K562 (cell line): ENCODE data around the gene CTSL. TPM values are rescaled to one million over a fixed set of nuclear protein-coding genes. Genes with fewer than 3 reads are reported as not detected.

Source experiments
- ATF1 ChIP-seq, 2 experiments: fragments of 450-650 bp in 1 of 2; IDR thresholded peaks; 2 replicates each; pipeline ENCODE4 v1.6.1; 2016; ENCODE audit warnings: missing compliant biosample characterization in 1 of 2, missing genetic modification characterization in 1 of 2
- BHLHE40 ChIP-seq: IDR thresholded peaks from 2 replicates; pipeline ENCODE4 v1.6.1; 2011; ENCODE audit warnings: low read length, improper control_type of control experiment
- ESRRA ChIP-seq: fragments of 450-650 bp; IDR thresholded peaks from 2 replicates; pipeline ENCODE4 v1.6.1; 2014; ENCODE audit warnings: low read depth, mild to moderate bottlenecking, moderate library complexity, borderline replicate concordance
- GABPA ChIP-seq: fragments of 200-800 bp; sonication (Bioruptor generic); conservative IDR thresholded peaks from 2 replicates; pipeline ENCODE4 v1.6.1; 2016; ENCODE audit warnings: low read depth, missing genetic modification characterization, missing compliant biosample characterization
- MAFF ChIP-seq: IDR thresholded peaks from 2 replicates; pipeline ENCODE4 v1.6.1; 2012; ENCODE audit warnings: low read length, improper control_type of control experiment
- MTA2 ChIP-seq: fragments of 450-650 bp; IDR thresholded peaks from 2 replicates; pipeline ENCODE4 v1.6.1; 2016; ENCODE audit warnings: low read depth
- MXI1 ChIP-seq: IDR thresholded peaks from 2 replicates; pipeline ENCODE4 v1.6.1; 2011; ENCODE audit warnings: low read depth, mild to moderate bottlenecking, improper control_type of control experiment, low read length
- NBN ChIP-seq: fragments of 450-650 bp; IDR thresholded peaks from 2 replicates; pipeline ENCODE4 v1.6.1; 2016; ENCODE audit warnings: low read depth, mild to moderate bottlenecking
- NFE2 ChIP-seq: IDR thresholded peaks from 2 replicates; pipeline ENCODE4 v1.6.1; 2014; ENCODE audit warnings: antibody characterized with exemption, low read depth
- PHF21A ChIP-seq: fragments of 450-650 bp; IDR thresholded peaks from 2 replicates; pipeline ENCODE4 v1.6.1; 2017; ENCODE audit warnings: low read depth, borderline replicate concordance
- SUPT5H ChIP-seq: fragments of 450-650 bp; IDR thresholded peaks from 2 replicates; pipeline ENCODE4 v1.6.1; 2016
- TCF3 ChIP-seq: sonication (generic); formaldehyde crosslinking; IDR thresholded peaks from 2 replicates; pipeline ENCODE4 v1.4.0; 2020; ENCODE audit warnings: mild to moderate bottlenecking, missing genetic modification reagents
- ZBTB7A ChIP-seq: IDR thresholded peaks from 2 replicates; pipeline ENCODE4 v1.6.1; 2011; ENCODE audit warnings: low read depth, mild to moderate bottlenecking, low read length, moderate library complexity, borderline replicate concordance; ENCODE audit not compliant: control insufficient read depth
- ZFP36 ChIP-seq: fragments of 150-350 bp; IDR thresholded peaks from 2 replicates; pipeline ENCODE4 v1.6.1; 2018; ENCODE audit warnings: low read length, low read depth; ENCODE audit not compliant: partially characterized antibody
- ZNF584 ChIP-seq: fragments of 200-800 bp; sonication (Bioruptor generic); IDR thresholded peaks from 2 replicates; pipeline ENCODE4 v1.6.1; 2016; ENCODE audit warnings: low read depth, mild to moderate bottlenecking, missing genetic modification characterization, missing compliant biosample characterization
- ZNF592 ChIP-seq: fragments of 450-650 bp; IDR thresholded peaks from 2 replicates; pipeline ENCODE4 v1.6.1; 2017; ENCODE audit warnings: antibody characterized with exemption, mild to moderate bottlenecking
- polyA plus RNA-seq, 8 experiments: library from polyadenylated mRNA; depleted of rRNA in 4 of 8; stranded (reverse) in 5 of 8; unstranded in 3 of 8; fragments of >200 nt; fragmentation: Nextera tagmentation in 2 of 8; fragmentation: Illumina TruSeq in 1 of 8; extraction: Ambion mirVana in 2 of 8; extraction: Trizol in 1 of 8; gene quantifications; 2 replicates each; pipeline versions ENCODE4 v1.2.1 to v1.2.3, GENCODE V29; 2011 to 2014; ENCODE audit warnings: inconsistent platforms in 1 of 8, missing spikeins in 1 of 8
- total RNA-seq, 7 experiments: library from RNA; depleted of rRNA in 6 of 7; stranded (reverse); fragments of >200 nt in 6 of 7; fragmentation: Illumina TruSeq in 2 of 7; extraction: Trizol in 2 of 7; gene quantifications; 2 replicates each; pipeline versions ENCODE4 v1.2.1 to v1.2.3, GENCODE V29; 2011 to 2021; ENCODE audit warnings: low replicate concordance in 1 of 7
- TF ChIP-seq, protein P1 (sequence below), 2 experiments: fragments of 450-650 bp; conservative IDR thresholded peaks; 2 replicates each; pipeline ENCODE4 v1.6.1; 2017; ENCODE audit warnings: mild to moderate bottlenecking in 2 of 2, moderate library complexity in 2 of 2
- TF ChIP-seq, protein P2 (sequence below): fragments of 450-650 bp; IDR thresholded peaks from 2 replicates; pipeline ENCODE4 v1.6.1; 2016
- TF ChIP-seq, protein P3 (sequence below): IDR thresholded peaks from 2 replicates; pipeline ENCODE4 v1.6.1; 2012; ENCODE audit warnings: low read depth, low read length, improper control_type of control experiment, borderline replicate concordance

CTSL gene
- total and polyA plus RNA-seq, 9 of the 15 experiments (the other 6 are each of a cell fraction or from before 2014, with no cell fraction given): 55.9 to 165 (median 93.7) TPM

- TF ChIP-seq ESRRA (0 out of 2 replicates have a peak, but pooled peaks have one; percentile 21), ZNF584 (0 out of 2 replicates have a peak, but pooled peaks have one; percentile 18), MXI1 (no peak), PHF21A (peak; percentile 91; the same call in 1 of the 2 replicates), NBN (peak; percentile 80; the same call in 1 of the 2 replicates), SUPT5H (peak; percentile 2; the same call in 1 of the 2 replicates), TCF3 (CRISPR knock-in tag) (peak; percentile 44; the same call in 1 of the 2 replicates), NFE2 (peak; percentile 91), GABPA (peak; percentile 56; the same call in 1 of the 2 replicates), ATF1 (CRISPR knock-in tag; IDR thresholded peaks at IDR 0.05) (no peak), ATF1 (tag; IDR thresholded peaks at IDR 0.05) (peak; percentile 85), MAFF (peak; percentile 93), ZNF592 (peak; percentile 57; the same call in 1 of the 2 replicates), ZBTB7A (peak; percentile 35; the same call in 1 of the 2 replicates), BHLHE40 (peak; percentile 81), ZFP36 (peak; percentile 3), MTA2 (peak; percentile 49)
- TF ChIP-seq, protein P1, sequence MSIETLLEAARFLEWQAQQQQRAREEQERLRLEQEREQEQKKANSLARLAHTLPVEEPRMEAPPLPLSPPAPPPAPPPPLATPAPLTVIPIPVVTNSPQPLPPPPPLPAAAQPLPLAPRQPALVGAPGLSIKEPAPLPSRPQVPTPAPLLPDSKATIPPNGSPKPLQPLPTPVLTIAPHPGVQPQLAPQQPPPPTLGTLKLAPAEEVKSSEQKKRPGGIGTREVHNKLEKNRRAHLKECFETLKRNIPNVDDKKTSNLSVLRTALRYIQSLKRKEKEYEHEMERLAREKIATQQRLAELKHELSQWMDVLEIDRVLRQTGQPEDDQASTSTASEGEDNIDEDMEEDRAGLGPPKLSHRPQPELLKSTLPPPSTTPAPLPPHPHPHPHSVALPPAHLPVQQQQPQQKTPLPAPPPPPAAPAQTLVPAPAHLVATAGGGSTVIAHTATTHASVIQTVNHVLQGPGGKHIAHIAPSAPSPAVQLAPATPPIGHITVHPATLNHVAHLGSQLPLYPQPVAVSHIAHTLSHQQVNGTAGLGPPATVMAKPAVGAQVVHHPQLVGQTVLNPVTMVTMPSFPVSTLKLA (conservative IDR thresholded peaks at IDR 0.05): peak in 1 of 2 experiments; percentile 45; a peak in 2 of 4 replicates
- TF ChIP-seq, protein P2, sequence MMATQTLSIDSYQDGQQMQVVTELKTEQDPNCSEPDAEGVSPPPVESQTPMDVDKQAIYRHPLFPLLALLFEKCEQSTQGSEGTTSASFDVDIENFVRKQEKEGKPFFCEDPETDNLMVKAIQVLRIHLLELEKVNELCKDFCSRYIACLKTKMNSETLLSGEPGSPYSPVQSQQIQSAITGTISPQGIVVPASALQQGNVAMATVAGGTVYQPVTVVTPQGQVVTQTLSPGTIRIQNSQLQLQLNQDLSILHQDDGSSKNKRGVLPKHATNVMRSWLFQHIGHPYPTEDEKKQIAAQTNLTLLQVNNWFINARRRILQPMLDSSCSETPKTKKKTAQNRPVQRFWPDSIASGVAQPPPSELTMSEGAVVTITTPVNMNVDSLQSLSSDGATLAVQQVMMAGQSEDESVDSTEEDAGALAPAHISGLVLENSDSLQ: peak; percentile 38; the same call in 1 of the 2 replicates
- TF ChIP-seq, protein P3, sequence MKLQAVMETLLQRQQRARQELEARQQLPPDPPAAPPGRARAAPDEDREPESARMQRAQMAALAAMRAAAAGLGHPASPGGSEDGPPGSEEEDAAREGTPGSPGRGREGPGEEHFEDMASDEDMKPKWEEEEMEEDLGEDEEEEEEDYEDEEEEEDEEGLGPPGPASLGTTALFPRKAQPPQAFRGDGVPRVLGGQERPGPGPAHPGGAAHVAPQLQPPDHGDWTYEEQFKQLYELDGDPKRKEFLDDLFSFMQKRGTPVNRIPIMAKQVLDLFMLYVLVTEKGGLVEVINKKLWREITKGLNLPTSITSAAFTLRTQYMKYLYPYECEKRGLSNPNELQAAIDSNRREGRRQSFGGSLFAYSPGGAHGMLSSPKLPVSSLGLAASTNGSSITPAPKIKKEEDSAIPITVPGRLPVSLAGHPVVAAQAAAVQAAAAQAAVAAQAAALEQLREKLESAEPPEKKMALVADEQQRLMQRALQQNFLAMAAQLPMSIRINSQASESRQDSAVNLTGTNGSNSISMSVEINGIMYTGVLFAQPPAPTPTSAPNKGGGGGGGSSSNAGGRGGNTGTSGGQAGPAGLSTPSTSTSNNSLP: 0 out of 2 replicates have a peak, but pooled peaks have one; percentile 16
These were observed 12.5 kb upstream of the CTSL start (continued) for GRCh38 chr9:87713278-87713987.
